ENCODE results near the gene MIB2. TPM values are rescaled to one million over a fixed set of nuclear protein-coding genes. Genes with fewer than 3 reads are reported as not detected.

The MIB2 gene
- total RNA-seq, 1 experiment from 2014 or later = 38.7 TPM

DNA sequence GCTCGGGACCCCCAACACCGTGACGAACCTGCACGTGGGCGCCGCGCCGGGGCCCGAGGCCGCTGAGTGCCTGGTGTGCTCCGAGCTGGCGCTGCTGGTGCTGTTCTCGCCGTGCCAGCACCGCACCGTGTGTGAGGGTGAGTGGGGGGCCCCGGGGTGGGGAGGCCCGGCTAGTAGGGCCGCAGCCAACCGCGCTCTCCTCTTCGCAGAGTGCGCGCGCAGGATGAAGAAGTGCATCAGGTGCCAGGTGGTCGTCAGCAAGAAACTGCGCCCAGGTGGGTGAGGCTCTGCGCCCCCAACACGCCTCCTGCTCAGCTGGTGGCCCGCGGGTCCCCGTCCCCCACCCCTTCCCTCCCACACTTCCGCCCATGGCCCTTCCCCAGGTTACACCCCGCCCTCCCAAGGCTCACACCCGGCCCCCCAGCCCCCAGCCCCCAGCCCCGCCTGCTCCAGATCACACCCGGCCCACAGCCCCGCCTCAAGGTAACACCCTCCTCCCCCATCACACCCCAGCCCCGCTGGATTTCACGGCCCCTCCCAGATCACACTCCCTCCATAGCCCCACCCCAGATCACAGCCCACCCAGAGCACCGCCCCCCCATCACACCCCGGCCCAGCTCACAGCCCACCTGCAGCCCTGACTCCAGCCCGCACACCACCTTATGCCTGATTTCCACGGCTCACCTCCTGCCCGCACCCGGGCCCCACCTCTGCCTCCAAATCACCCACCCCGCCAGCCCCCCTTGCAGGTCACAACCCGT is 14.3 kb downstream of the MIB2 start:
- DNase-seq (ENCODE audit: low spot score) = no peak
- H3K4me3 ChIP-seq (ENCODE audit: low read depth, low read length, poor library complexity, severe bottlenecking) = no peak overlapping the region
- ChIA-PET POLR2A (ENCODE audit: low non-redundant PET) (no interaction called here), CTCF (no interaction called here)
- H3K4me1 ChIP-seq (ENCODE audit: insufficient read depth, low read length, poor library complexity, severe bottlenecking) = peaks cover 15% of the 10 kb centered on the region
- no peaks in the 10 kb centered on the region for H3K9me3 ChIP-seq (ENCODE audit: low read depth, low read length, poor library complexity, severe bottlenecking)
- peaks cover 18% of the 10 kb centered on the region for H3K27me3 ChIP-seq (replicated peaks; ENCODE audit: insufficient read depth, low read depth, low read length, poor library complexity)
- no TSS peak for BruUV-seq (replicated peaks)
- H3K36me3 ChIP-seq (ENCODE audit: insufficient read depth, low read length, poor library complexity, severe bottlenecking) = no peaks in the 10 kb centered on the region
- H3K27ac ChIP-seq (ENCODE audit: low read depth, low read length, poor library complexity, severe bottlenecking) = no peak overlapping the region
- TF ChIP-seq, protein P1, sequence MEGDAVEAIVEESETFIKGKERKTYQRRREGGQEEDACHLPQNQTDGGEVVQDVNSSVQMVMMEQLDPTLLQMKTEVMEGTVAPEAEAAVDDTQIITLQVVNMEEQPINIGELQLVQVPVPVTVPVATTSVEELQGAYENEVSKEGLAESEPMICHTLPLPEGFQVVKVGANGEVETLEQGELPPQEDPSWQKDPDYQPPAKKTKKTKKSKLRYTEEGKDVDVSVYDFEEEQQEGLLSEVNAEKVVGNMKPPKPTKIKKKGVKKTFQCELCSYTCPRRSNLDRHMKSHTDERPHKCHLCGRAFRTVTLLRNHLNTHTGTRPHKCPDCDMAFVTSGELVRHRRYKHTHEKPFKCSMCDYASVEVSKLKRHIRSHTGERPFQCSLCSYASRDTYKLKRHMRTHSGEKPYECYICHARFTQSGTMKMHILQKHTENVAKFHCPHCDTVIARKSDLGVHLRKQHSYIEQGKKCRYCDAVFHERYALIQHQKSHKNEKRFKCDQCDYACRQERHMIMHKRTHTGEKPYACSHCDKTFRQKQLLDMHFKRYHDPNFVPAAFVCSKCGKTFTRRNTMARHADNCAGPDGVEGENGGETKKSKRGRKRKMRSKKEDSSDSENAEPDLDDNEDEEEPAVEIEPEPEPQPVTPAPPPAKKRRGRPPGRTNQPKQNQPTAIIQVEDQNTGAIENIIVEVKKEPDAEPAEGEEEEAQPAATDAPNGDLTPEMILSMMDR (conservative IDR thresholded peaks at IDR 0.05; ENCODE audit: low read depth, low read length) = no peak
- TF ChIP-seq EZH2 (IDR thresholded peaks at IDR 0.05; ENCODE audit: borderline replicate concordance, low read depth, low read length, poor library complexity, severe bottlenecking) = no peak
- intact Hi-C loops (cut with micrococcal nuclease; ENCODE audit: unreplicated experiment) = no loop called here

DNA sequence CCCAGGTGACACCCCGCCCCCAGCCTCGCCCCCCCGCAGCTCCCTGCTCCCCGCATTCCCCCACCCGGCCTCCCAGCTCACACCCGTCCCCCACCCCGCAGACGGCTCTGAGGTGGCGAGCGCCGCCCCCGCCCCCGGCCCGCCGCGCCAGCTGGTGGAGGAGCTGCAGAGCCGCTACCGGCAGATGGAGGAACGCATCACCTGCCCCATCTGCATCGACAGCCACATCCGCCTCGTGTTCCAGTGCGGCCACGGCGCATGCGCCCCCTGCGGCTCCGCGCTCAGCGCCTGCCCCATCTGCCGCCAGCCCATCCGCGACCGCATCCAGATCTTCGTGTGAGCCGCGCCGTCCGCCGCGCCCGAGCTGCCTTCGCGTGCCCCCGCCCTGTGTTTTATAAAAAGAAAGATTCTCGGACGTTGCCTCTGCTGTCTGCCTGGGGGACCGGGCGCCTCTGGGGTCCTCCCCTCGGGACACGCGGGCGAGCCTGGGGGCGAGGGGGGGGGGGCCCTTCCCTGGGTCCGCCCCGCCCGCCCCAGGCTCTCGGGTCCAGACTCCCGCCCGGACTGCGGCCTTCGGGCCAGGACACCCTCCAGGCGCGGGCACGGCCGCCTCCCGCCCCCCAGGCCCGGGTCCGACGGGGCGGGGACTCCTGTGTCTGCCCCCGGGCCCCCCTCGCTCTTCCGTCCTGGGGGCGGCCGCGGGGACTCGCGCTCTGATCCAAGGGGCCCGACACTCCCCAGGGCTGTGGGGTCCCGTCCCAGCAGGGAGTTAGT is 15.1 kb downstream of the MIB2 start:
- H3K27ac ChIP-seq (ENCODE audit: low read depth, low read length, poor library complexity, severe bottlenecking) = no peak overlapping the region
- POLR2A ChIA-PET (ENCODE audit: low non-redundant PET) = no interaction called here
- CTCF ChIA-PET = no interaction called here
- H3K36me3 ChIP-seq (ENCODE audit: insufficient read depth, low read length, poor library complexity, severe bottlenecking) = no peaks in the 10 kb centered on the region
- peak; percentile 85 for DNase-seq (ENCODE audit: low spot score)
- no peak overlapping the region for H3K4me3 ChIP-seq (ENCODE audit: low read depth, low read length, poor library complexity, severe bottlenecking)
- TF ChIP-seq EZH2 (IDR thresholded peaks at IDR 0.05; ENCODE audit: borderline replicate concordance, low read depth, low read length, poor library complexity, severe bottlenecking) = no peak
- TF ChIP-seq, protein P1 (conservative IDR thresholded peaks at IDR 0.05; ENCODE audit: low read depth, low read length) = no peak
- H3K4me1 ChIP-seq (ENCODE audit: insufficient read depth, low read length, poor library complexity, severe bottlenecking) = peaks cover 13% of the 10 kb centered on the region
- intact Hi-C loops (cut with micrococcal nuclease; ENCODE audit: unreplicated experiment) = no loop called here
- H3K27me3 ChIP-seq (replicated peaks; ENCODE audit: insufficient read depth, low read depth, low read length, poor library complexity) = peaks cover 18% of the 10 kb centered on the region
- BruUV-seq (replicated peaks) = no TSS peak
- no peaks in the 10 kb centered on the region for H3K9me3 ChIP-seq (ENCODE audit: low read depth, low read length, poor library complexity, severe bottlenecking)

DNA sequence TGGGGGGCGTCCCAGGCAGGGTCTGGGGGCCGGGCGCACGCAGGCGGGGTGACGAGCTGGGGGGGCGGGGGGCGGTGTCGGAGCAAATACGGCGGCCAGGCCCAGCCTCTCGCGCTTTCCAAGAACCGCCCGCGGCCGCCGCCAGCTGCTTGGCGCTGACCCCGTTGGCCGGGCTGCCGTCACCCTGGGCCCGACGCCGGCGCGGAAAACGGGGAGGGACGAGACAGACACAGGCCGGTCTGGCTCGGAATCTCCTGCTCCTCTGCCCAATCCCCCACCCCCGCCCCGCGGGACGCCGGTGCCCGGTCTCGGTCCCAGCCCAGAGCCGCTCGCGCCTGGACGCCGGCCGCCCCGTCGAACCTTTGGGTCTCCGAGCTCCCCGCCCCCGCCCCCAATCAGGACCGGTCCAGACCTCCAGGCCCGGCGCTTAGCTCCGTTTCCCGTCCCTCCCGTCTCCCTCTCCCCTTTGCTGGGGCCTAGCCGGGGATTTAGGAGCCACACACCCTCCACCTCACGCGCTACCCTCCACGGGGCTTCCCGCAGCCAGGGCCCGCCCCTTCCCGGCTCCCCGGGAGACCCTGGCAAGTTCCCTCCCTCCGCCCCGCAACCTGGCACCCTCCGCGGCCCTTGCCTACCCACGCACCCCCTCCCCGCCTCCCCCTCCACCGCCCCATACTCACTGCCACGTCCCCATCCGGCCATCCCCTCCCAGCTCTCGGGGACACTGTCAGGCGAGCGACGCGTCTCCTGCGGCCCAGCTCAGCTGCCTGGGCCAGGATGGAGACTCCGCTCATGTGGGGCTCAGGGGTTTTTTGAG is 15.9 kb downstream of the MIB2 start:
- CTCF ChIA-PET = no interaction called here
- peaks cover 11% of the 10 kb centered on the region for H3K4me1 ChIP-seq (ENCODE audit: insufficient read depth, low read length, poor library complexity, severe bottlenecking)
- no peak overlapping the region for H3K4me3 ChIP-seq (ENCODE audit: low read depth, low read length, poor library complexity, severe bottlenecking)
- H3K27ac ChIP-seq (ENCODE audit: low read depth, low read length, poor library complexity, severe bottlenecking) = no peak overlapping the region
- no peaks in the 10 kb centered on the region for H3K9me3 ChIP-seq (ENCODE audit: low read depth, low read length, poor library complexity, severe bottlenecking)
- POLR2A ChIA-PET (ENCODE audit: low non-redundant PET) = interaction anchor here (0.6 kb wide), 1 partner anchor 15 kb away, joined by 4 read pairs; no protein-coding TSS in a partner anchor
- H3K27me3 ChIP-seq (replicated peaks; ENCODE audit: insufficient read depth, low read depth, low read length, poor library complexity) = peaks cover 18% of the 10 kb centered on the region
- intact Hi-C loops (cut with micrococcal nuclease; ENCODE audit: unreplicated experiment) = no loop called here
- peak; percentile 53 for TF ChIP-seq EZH2 (IDR thresholded peaks at IDR 0.05; ENCODE audit: borderline replicate concordance, low read depth, low read length, poor library complexity, severe bottlenecking)
- TF ChIP-seq, protein P1 (conservative IDR thresholded peaks at IDR 0.05; ENCODE audit: low read depth, low read length) = no peak
- BruUV-seq (replicated peaks) = no TSS peak
- H3K36me3 ChIP-seq (ENCODE audit: insufficient read depth, low read length, poor library complexity, severe bottlenecking) = no peaks in the 10 kb centered on the region
- DNase-seq (ENCODE audit: low spot score) = no peak
